GM23248 (cell line): ENCODE measurements around the gene UTRN. TPM values are rescaled to one million over a fixed set of nuclear protein-coding genes. Genes with fewer than 3 reads are reported as not detected.

Experiments used
- DNase-seq: peaks from one replicate; pipeline ENCODE4 v3.0.0-alpha.2; 2015
- H2AFZ ChIP-seq: fragments of 200-600 bp; sonication (generic); 2 replicates; pipeline ENCODE4 v1.6.1; 2016; ENCODE audit warnings: antibody characterized with exemption
- H3F3A ChIP-seq: fragments of 200-600 bp; sonication (generic); 2 replicates; pipeline ENCODE4 v1.6.1; 2016; ENCODE audit warnings: mild to moderate bottlenecking, antibody characterized with exemption, mixed run types; ENCODE audit not compliant: insufficient read depth
- H3K27ac ChIP-seq: fragments of 200-600 bp; sonication (generic); 2 replicates; pipeline ENCODE4 v1.5.1; 2016; ENCODE audit warnings: mild to moderate bottlenecking
- H3K27me3 ChIP-seq: fragments of 200-600 bp; sonication (generic); replicated peaks from 2 replicates; pipeline ENCODE4 v1.6.1; 2016; ENCODE audit warnings: mild to moderate bottlenecking; ENCODE audit not compliant: insufficient read depth
- H3K36me3 ChIP-seq: fragments of 200-600 bp; sonication (generic); 2 replicates; pipeline ENCODE4 v1.6.1; 2016; ENCODE audit warnings: low read depth, mild to moderate bottlenecking
- H3K4me1 ChIP-seq: fragments of 200-600 bp; sonication (generic); 2 replicates; pipeline ENCODE4 v1.6.1; 2016; ENCODE audit warnings: mild to moderate bottlenecking; ENCODE audit not compliant: insufficient read depth
- H3K4me2 ChIP-seq: fragments of 200-600 bp; sonication (generic); one replicate; pipeline ENCODE4 v1.6.1; 2016; ENCODE audit warnings: mild to moderate bottlenecking; ENCODE audit not compliant: unreplicated experiment
- H3K4me3 ChIP-seq: fragments of 200-600 bp; sonication (generic); 2 replicates; pipeline ENCODE4 v1.5.1; 2016; ENCODE audit warnings: mild to moderate bottlenecking
- H3K79me2 ChIP-seq: fragments of 200-600 bp; sonication (generic); 2 replicates; pipeline ENCODE4 v1.6.1; 2016; ENCODE audit warnings: mild to moderate bottlenecking; ENCODE audit not compliant: insufficient read depth
- H3K9ac ChIP-seq: fragments of 200-600 bp; sonication (generic); 2 replicates; pipeline ENCODE4 v1.6.1; 2016; ENCODE audit warnings: mild to moderate bottlenecking
- H3K9me2 ChIP-seq: fragments of 200-600 bp; sonication (generic); 2 replicates; pipeline ENCODE4 v1.6.1; 2016; ENCODE audit warnings: mixed run types, mild to moderate bottlenecking, moderate library complexity; ENCODE audit not compliant: insufficient read depth
- H3K9me3 ChIP-seq: fragments of 200-600 bp; sonication (generic); one replicate; pipeline ENCODE4 v1.6.1; 2017; ENCODE audit warnings: low read depth
- H4K20me1 ChIP-seq: fragments of 200-600 bp; sonication (generic); 2 replicates; pipeline ENCODE4 v1.6.0; 2016; ENCODE audit not compliant: insufficient read depth
- EZH2 ChIP-seq: fragments of 200-600 bp; sonication (generic); IDR thresholded peaks from 2 replicates; pipeline ENCODE4 v1.6.1; 2018; ENCODE audit warnings: antibody characterized with exemption, mild to moderate bottlenecking; ENCODE audit not compliant: insufficient read depth, poor library complexity, severe bottlenecking
- EZH2phosphoT487 ChIP-seq: fragments of 200-600 bp; sonication (generic); IDR thresholded peaks from 2 replicates; pipeline ENCODE4 v1.6.1; 2018; ENCODE audit warnings: antibody characterized with exemption, moderate library complexity, mild to moderate bottlenecking, low read depth; ENCODE audit not compliant: insufficient read depth
- WGBS, 2 experiments: methylation state at CpG; one replicate each; pipeline ENCODE4 v1.1.6; 2015 to 2017; ENCODE audit warnings: low lambda C conversion rate in 2 of 2, low coverage in 1 of 2; ENCODE audit errors: missing lambda C conversion rate in 2 of 2; 5-methylcytosine and 5-hydroxymethylcytosine counted together
- in situ Hi-C: fragments of 300-500 bp; cut with MboI; formaldehyde crosslinking; loops from 2 replicates; pipeline ENCODE4 v1.15.0; 2020
- polyA plus RNA-seq: library from polyadenylated mRNA; unstranded; fragments of >200 nt; fragmentation: Nextera tagmentation; extraction: Ambion mirVana; gene quantifications from 2 replicates; pipeline ENCODE4 v1.2.1, GENCODE V29; 2016
- total RNA-seq: library from RNA; depleted of rRNA; stranded (reverse); fragments of >200 nt; shearing (Covaris generic); gene quantifications from 2 replicates; pipeline ENCODE4 v1.2.3, GENCODE V29; 2014

Gene UTRN
- total and polyA plus RNA-seq, 2 experiments from 2014 or later: 49.4 to 103 TPM

DNA sequence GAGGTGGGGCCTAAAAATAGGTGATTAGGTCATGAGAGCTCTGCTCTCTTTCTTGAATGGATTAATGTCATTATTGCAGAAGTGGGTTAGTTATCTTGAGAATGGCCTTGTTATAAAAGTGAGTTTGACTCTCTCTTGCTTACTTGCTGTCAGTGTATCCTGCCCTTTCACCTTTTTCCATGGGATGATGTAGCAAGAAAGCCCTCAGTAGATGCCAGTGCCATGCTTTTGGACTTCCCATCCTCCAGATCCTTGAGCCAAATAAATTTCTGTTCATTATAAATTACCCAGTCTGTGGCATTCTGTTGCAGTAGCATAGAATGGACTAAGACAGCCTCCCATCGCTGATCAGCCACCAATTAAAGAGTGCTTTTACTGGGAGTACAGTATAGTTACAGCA, 40.1 kb downstream of the UTRN start:
- Histone ChIP-seq H3K4me3 (no peak overlapping the region), H3K9ac (no peak overlapping the region), H4K20me1 (no peaks in the 10 kb centered on the region), H3K9me3 (no peaks in the 10 kb centered on the region), H3K27me3 (no peaks in the 10 kb centered on the region), H3K27ac (no peak overlapping the region), H3K36me3 (no peaks in the 10 kb centered on the region), H3K4me2 (no peak overlapping the region), H2AFZ (no peak overlapping the region), H3K4me1 (peaks cover 9% of the 10 kb centered on the region; the same call in 1 of the 2 replicates), H3K79me2 (peaks cover 100% of the 10 kb centered on the region), H3F3A (no peaks in the 10 kb centered on the region; the same call in 1 of the 2 replicates), H3K9me2 (no peaks in the 10 kb centered on the region)
- TF ChIP-seq EZH2phosphoT487 (no peak), EZH2 (no peak)
- DNase-seq: no peak
- WGBS, 2 experiments: 100% methylated on average over 1 of the region's 1 CpG
- in situ Hi-C loops: no loop called here

DNA sequence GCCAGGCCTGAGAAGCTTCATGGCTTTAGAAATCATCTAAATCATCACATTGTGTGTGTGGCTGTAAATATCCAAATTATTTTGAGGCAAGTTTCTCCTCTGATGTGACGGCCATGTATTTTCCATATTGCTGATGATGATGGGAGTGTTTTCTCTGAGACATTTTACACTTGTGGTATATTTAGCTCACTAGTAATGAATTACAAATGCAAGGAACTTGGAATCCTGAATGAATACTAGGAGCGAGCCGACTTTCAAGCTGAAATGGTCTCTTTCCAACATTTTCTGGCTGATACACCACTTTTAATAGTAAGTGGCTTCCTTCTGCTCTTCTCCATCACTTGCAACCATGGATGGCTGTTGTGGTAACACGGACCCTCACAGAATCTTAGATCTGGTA, 41.3 kb downstream of the UTRN start:
- Histone ChIP-seq H2AFZ (no peak overlapping the region), H3K27ac (no peak overlapping the region), H3K9me3 (no peaks in the 10 kb centered on the region), H4K20me1 (no peaks in the 10 kb centered on the region), H3K36me3 (no peaks in the 10 kb centered on the region), H3K4me3 (no peak overlapping the region), H3K27me3 (no peaks in the 10 kb centered on the region), H3K4me1 (peaks cover 9% of the 10 kb centered on the region), H3K4me2 (no peak overlapping the region), H3K9ac (no peak overlapping the region), H3F3A (no peaks in the 10 kb centered on the region; the same call in 1 of the 2 replicates), H3K79me2 (peaks cover 100% of the 10 kb centered on the region), H3K9me2 (no peaks in the 10 kb centered on the region)
- in situ Hi-C loops: no loop called here
- DNase-seq: no peak
- no peak for TF ChIP-seq EZH2phosphoT487
- no peak for TF ChIP-seq EZH2
- WGBS, 2 experiments: 67 to 72% methylated on average over 4 of the region's 4 CpGs

DNA sequence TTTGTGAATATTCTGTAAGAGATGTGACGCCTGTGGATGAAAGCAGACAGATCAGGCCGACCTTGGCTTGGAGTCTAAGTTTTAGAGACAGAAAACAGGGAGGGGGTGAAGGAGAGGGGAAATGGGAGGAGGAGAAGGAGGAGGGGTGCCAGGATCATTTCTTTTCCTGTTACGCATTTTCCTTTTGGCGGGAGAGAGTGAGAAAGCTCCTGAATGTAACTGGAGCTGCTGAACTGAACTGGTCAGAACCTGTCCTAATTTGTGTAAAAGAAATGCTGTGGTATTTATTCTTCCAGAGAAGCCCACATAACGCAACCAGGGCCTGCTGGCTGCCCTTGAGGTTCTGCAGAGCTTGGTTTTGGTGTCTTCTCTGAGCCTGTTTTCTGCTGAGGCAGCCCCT, 41.9 kb downstream of the UTRN start:
- 0 out of 2 replicates have a peak, but pooled peaks cover 2% of the 10 kb centered on the region for H4K20me1 ChIP-seq
- H3F3A ChIP-seq: peaks cover 2% of the 10 kb centered on the region
- H3K36me3 ChIP-seq: no peaks in the 10 kb centered on the region
- in situ Hi-C loops: no loop called here
- H3K4me3 ChIP-seq: no peak overlapping the region
- H3K9me2 ChIP-seq: no peaks in the 10 kb centered on the region
- no peaks in the 10 kb centered on the region for H3K27me3 ChIP-seq
- peaks cover 100% of the 10 kb centered on the region for H3K79me2 ChIP-seq
- no peak for TF ChIP-seq EZH2phosphoT487
- no peak for TF ChIP-seq EZH2
- 91 to 93% methylated on average over 5 of the region's 5 CpGs for WGBS, 2 experiments
- H3K9ac ChIP-seq: no peak overlapping the region
- no peak overlapping the region for H3K4me2 ChIP-seq
- no peak overlapping the region for H2AFZ ChIP-seq
- no peak overlapping the region for H3K27ac ChIP-seq
- DNase-seq: no peak
- H3K9me3 ChIP-seq: no peaks in the 10 kb centered on the region
- H3K4me1 ChIP-seq: peaks cover 13% of the 10 kb centered on the region

DNA sequence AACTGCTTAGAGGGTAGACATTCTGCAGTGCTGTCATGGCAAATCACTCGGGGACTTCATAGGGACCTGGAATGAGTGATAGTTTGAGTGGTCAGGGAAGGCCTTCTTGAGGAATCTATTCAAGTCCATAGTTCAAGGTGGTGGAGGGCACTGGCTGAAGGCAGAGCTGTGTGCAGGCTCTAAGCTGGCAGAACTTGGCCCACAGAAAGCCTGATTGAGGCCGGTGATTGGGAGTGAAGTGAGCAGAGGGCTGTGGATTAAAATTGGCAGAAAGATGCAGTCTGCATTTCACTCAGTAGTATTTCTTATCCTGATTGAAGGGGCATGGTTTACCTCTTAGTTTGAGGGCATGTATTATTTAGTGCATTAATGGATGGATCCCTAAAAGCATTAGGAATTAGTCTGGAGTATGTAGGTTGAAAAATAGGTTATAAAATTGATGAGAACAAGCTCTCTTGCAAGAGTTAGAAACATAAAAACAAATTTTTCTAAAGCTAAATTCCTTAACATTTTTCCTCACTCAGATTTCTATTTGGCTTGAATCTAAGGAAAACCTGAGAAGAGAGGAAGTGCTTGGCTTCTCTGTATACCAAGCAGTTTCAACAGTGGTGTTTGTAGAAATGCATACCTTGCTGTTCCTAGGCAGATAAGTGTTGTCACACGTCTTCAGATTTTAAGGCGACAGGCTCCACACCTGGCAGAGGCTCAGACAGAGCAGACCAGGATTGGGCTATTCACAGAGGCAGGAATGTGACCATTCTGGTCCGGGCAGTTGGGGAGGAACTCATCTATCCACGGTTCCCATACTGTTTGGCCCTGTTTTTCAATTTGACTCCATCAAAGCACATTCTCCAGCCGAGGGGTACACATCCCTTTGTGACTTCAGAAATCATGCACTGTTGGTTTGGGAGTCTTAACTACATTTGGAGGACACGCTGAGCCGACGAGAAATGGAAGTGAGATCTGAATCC, 45.2 kb downstream of the UTRN start:
- TF ChIP-seq EZH2phosphoT487 (no peak), EZH2 (no peak)
- Histone ChIP-seq H3K79me2 (peaks cover 100% of the 10 kb centered on the region), H3K4me1 (peaks cover 11% of the 10 kb centered on the region), H3K36me3 (no peaks in the 10 kb centered on the region), H3K4me2 (no peak overlapping the region), H3K9me2 (no peaks in the 10 kb centered on the region), H3K4me3 (no peak overlapping the region), H3K9ac (no peak overlapping the region), H3K27ac (no peak overlapping the region), H3K27me3 (no peaks in the 10 kb centered on the region), H3K9me3 (no peaks in the 10 kb centered on the region), H2AFZ (no peak overlapping the region), H3F3A (peaks cover 6% of the 10 kb centered on the region; the same call in 1 of the 2 replicates), H4K20me1 (peaks cover 6% of the 10 kb centered on the region; the same call in 1 of the 2 replicates)
- in situ Hi-C loops: no loop called here
- WGBS, 2 experiments: 82 to 84% methylated on average over 10 of the region's 10 CpGs
- DNase-seq: no peak
